A673 (cell line): ENCODE data around the gene SYT14. TPM values are rescaled to one million over a fixed set of nuclear protein-coding genes. Genes with fewer than 3 reads are reported as not detected.

Experiments used
- BruUV-seq: library from RNA; stranded (reverse); fragments of 400-500 nt; replicated peaks from 2 replicates; lab custom pipeline; 2021; lab: Mats Ljungman, UMichigan
- CTCF ChIA-PET: fragments of 300-600 bp; sonication (Branson Sonifier 250); formaldehyde crosslinking; loops from one replicate; lab custom pipeline; 2022; ENCODE audit warnings: antibody characterized with exemption; lab: Charles Lee
- POLR2A ChIA-PET: fragments of 300-600 bp; sonication (Branson Sonifier 250); formaldehyde crosslinking; loops from one replicate; lab custom pipeline; 2022; ENCODE audit warnings: antibody characterized with exemption; ENCODE audit not compliant: low non-redundant PET; lab: Charles Lee
- DNase-seq: peaks from one replicate; pipeline ENCODE4 v3.0.0-alpha.2; 2015; ENCODE audit warnings: low spot score
- H3K27ac ChIP-seq: fragments of 200-600 bp; sonication (generic); 2 replicates; pipeline ENCODE4 v1.5.1; 2016; ENCODE audit warnings: mixed run types, low read depth, mild to moderate bottlenecking, mixed read lengths, antibody characterized with exemption, low read length; ENCODE audit not compliant: poor library complexity, severe bottlenecking
- H3K27me3 ChIP-seq: fragments of 200-600 bp; sonication (generic); replicated peaks from 2 replicates; pipeline ENCODE4 v1.6.1; 2017; ENCODE audit warnings: mixed run types, low read depth, mild to moderate bottlenecking, mixed read lengths, antibody characterized with exemption, low read length; ENCODE audit not compliant: insufficient read depth, poor library complexity
- H3K36me3 ChIP-seq: fragments of 200-600 bp; sonication (generic); 2 replicates; pipeline ENCODE4 v1.6.1; 2016; ENCODE audit warnings: mixed run types, mild to moderate bottlenecking, mixed read lengths, antibody characterized with exemption, low read length; ENCODE audit not compliant: insufficient read depth, poor library complexity, severe bottlenecking
- H3K4me1 ChIP-seq: fragments of 200-600 bp; sonication (generic); 2 replicates; pipeline ENCODE4 v1.6.1; 2017; ENCODE audit warnings: mixed run types, mild to moderate bottlenecking, mixed read lengths, antibody characterized with exemption, low read length; ENCODE audit not compliant: insufficient read depth, poor library complexity, severe bottlenecking
- H3K4me3 ChIP-seq: fragments of 200-600 bp; sonication (generic); 2 replicates; pipeline ENCODE4 v1.5.1; 2016; ENCODE audit warnings: low read depth, mixed run types, mild to moderate bottlenecking, mixed read lengths, low read length; ENCODE audit not compliant: poor library complexity, severe bottlenecking
- H3K9me3 ChIP-seq: fragments of 200-600 bp; sonication (generic); 2 replicates; pipeline ENCODE4 v1.6.1; 2016; ENCODE audit warnings: mixed run types, low read depth, mild to moderate bottlenecking, mixed read lengths, antibody characterized with exemption, low read length; ENCODE audit not compliant: poor library complexity, severe bottlenecking
- CTCF ChIP-seq: fragments of 300-800, 200-600 bp; sonication (generic); conservative IDR thresholded peaks from 2 replicates; pipeline ENCODE4 v1.5.1; 2017; ENCODE audit warnings: low read depth, mild to moderate bottlenecking, antibody characterized with exemption, low read length, moderate library complexity, mixed read lengths
- EZH2 ChIP-seq: fragments of 200-600 bp; sonication (generic); IDR thresholded peaks from 2 replicates; pipeline ENCODE4 v1.6.1; 2017; ENCODE audit warnings: borderline replicate concordance, low read depth, mild to moderate bottlenecking, mixed read lengths, antibody characterized with exemption, low read length; ENCODE audit not compliant: poor library complexity, severe bottlenecking
- intact Hi-C: fragments of 100-400 bp; cut with micrococcal nuclease; formaldehyde crosslinking; loops from one replicate; pipeline ENCODE4 v1.10.0; 2022; ENCODE audit not compliant: unreplicated experiment
- total RNA-seq: library from RNA; stranded (reverse); gene quantifications from 2 replicates; pipeline ENCODE4 v1.2.3, GENCODE V29; 2021

SYT14 gene
- total RNA-seq, 1 experiment from 2014 or later = 22.4 TPM

GRCh38 chr1:209948155-209948554 is 10.1 kb downstream of the SYT14 start:
- Histone ChIP-seq H3K27ac (no peak overlapping the region), H3K4me1 (peaks cover 26% of the 10 kb centered on the region), H3K9me3 (no peaks in the 10 kb centered on the region), H3K4me3 (no peak overlapping the region), H3K36me3 (peaks cover 3% of the 10 kb centered on the region), H3K27me3 (no peaks in the 10 kb centered on the region)
- no TSS peak for BruUV-seq
- ChIA-PET POLR2A (no interaction called here), CTCF (no interaction called here)
- intact Hi-C loops = loop anchor here (5.0 kb wide), 1 partner anchor 34 kb away; no protein-coding TSS in a partner anchor
- no peak for TF ChIP-seq CTCF
- no peak for TF ChIP-seq EZH2
- no peak for DNase-seq

- H3K27me3 ChIP-seq = no peaks in the 10 kb centered on the region
- TF ChIP-seq EZH2 = no peak
- no peak for TF ChIP-seq CTCF
- H3K4me1 ChIP-seq = no peaks in the 10 kb centered on the region
- BruUV-seq = no TSS peak
- ChIA-PET POLR2A (no interaction called here), CTCF (no interaction called here)
- no peaks in the 10 kb centered on the region for H3K9me3 ChIP-seq
- intact Hi-C loops = no loop called here
- H3K4me3 ChIP-seq = no peak overlapping the region
- no peak overlapping the region for H3K27ac ChIP-seq
- no peak for DNase-seq
- H3K36me3 ChIP-seq = no peaks in the 10 kb centered on the region
Observed at GRCh38 chr1:209956116-209956515, 18.1 kb downstream of the SYT14 start.

DNA sequence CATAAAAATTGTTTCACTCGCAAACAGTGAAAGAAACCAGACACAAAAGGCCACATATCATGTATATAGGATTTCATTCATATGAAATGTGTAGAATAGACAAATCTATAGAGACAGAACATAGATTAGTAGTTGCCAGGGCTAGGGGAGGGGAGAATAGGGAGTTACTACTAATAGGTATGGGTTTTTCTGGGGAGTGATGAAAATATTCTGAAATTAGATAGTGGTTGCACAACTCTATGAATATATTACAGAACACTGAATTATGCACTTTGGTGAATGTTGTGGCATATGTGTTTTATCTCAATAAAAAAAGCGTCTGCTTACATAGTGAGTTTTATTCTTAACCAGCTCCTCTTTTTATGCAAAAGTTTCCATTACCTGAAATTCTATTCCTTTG is 21.6 kb downstream of the SYT14 start:
- no peak for TF ChIP-seq CTCF
- no peak for TF ChIP-seq EZH2
- CTCF ChIA-PET = no interaction called here
- POLR2A ChIA-PET = no interaction called here
- no peak overlapping the region for H3K27ac ChIP-seq
- no peaks in the 10 kb centered on the region for H3K27me3 ChIP-seq
- intact Hi-C loops = no loop called here
- no peaks in the 10 kb centered on the region for H3K4me1 ChIP-seq
- DNase-seq = no peak
- H3K9me3 ChIP-seq = no peaks in the 10 kb centered on the region
- H3K4me3 ChIP-seq = no peak overlapping the region
- BruUV-seq = no TSS peak
- no peaks in the 10 kb centered on the region for H3K36me3 ChIP-seq
